OCI-LY1 (cell line): ENCODE results near the gene BNIP5.

Experiments
- CTCF ChIP-seq: fragments of 200-600 bp; sonication (generic), shearing (Covaris generic); IDR thresholded peaks from 2 replicates; pipeline ENCODE4 v1.5.1; 2017; ENCODE audit warnings: mild to moderate bottlenecking, antibody characterized with exemption, low read length, moderate library complexity, mixed read lengths
- EZH2 ChIP-seq: fragments of 200-600 bp; sonication (generic), shearing (Covaris generic); IDR thresholded peaks from 2 replicates; pipeline ENCODE4 v1.8.0; 2017; ENCODE audit warnings: borderline replicate concordance, mixed run types, mild to moderate bottlenecking, antibody characterized with exemption, low read length, moderate library complexity, mixed read lengths

- TF ChIP-seq EZH2 (no peak), CTCF (no peak)
These were observed 30.3 kb downstream of the BNIP5 start for GRCh38 chr6:36306375-36306774.
